K562 (cell line): ENCODE data around the gene B3GNT7. TPM values are rescaled to one million over a fixed set of nuclear protein-coding genes. Genes with fewer than 3 reads are reported as not detected.

ENCODE experiments used
- ATAC-seq: fragments of 200-7000 bp; cut with Tn5 transposase; 3 replicates; pipeline ENCODE4 v1.9.1; 2020; ENCODE audit warnings: moderate library complexity
- BruUV-seq: library from RNA; stranded (reverse); fragments of 400-500 nt; replicated peaks from 2 replicates; lab custom pipeline; 2021; lab: Mats Ljungman, UMichigan
- CTCF ChIA-PET: fragments of 300-600 bp; formaldehyde crosslinking; extraction: SDS; loops from one replicate; lab custom pipeline; 2021; ENCODE audit warnings: low intra/inter-chr PET ratio; lab: Yijun Ruan, JAX
- POLR2A ChIA-PET: fragments of 300-600, 350-650 bp; sonication (Branson Sonifier 250); formaldehyde crosslinking; extraction: SDS; loops from one replicate; lab custom pipeline; 2021; ENCODE audit warnings: antibody characterized with exemption, inconsistent platforms; lab: Yijun Ruan, JAX
- DNase-seq, 4 experiments: peaks; one replicate each; pipeline versions ENCODE4 v3.0.0 to v3.0.0-alpha.2; 2011 to 2018; ENCODE audit warnings: low spot score in 3 of 4, mixed read lengths in 3 of 4; ENCODE audit errors: extremely low read depth in 1 of 4
- FAIRE-seq: peaks from 2 replicates; lab custom pipeline; 2011; peaks lifted over from hg19 to GRCh38; lab: Jason Lieb, UNC
- H2AFZ ChIP-seq: 2 replicates; pipeline ENCODE4 v1.6.0; 2011; ENCODE audit warnings: low read depth, low read length, control low read depth, inconsistent platforms
- H3K27ac ChIP-seq: fragments of 200-600 bp; 3 replicates; pipeline ENCODE4 v1.8.0; 2011; ENCODE audit warnings: low read depth, mild to moderate bottlenecking, control low read depth, inconsistent platforms, low read length, moderate library complexity, mixed read lengths; ENCODE audit errors: extremely low read depth
- H3K27me3 ChIP-seq, 2 experiments: fragments of 300-600 bp in 1 of 2; 2 replicates in 1 of 2; 3 replicates in 1 of 2; pipeline versions ENCODE4 v1.6.0 to v1.8.0; 2011; ENCODE audit warnings: inconsistent platforms in 2 of 2, low read length in 2 of 2, mild to moderate bottlenecking in 1 of 2, mixed read lengths in 1 of 2, moderate library complexity in 1 of 2; ENCODE audit not compliant: control insufficient read depth in 2 of 2, insufficient read depth in 2 of 2
- H3K36me3 ChIP-seq: fragments of 300-600 bp; 3 replicates; pipeline ENCODE4 v1.8.0; 2011; ENCODE audit warnings: mild to moderate bottlenecking, low read length, inconsistent platforms; ENCODE audit not compliant: control insufficient read depth, insufficient read depth
- H3K4me1 ChIP-seq, 2 experiments: fragments of 200-600 bp in 1 of 2; replicated peaks in 1 of 2; 2 replicates in 1 of 2; 3 replicates in 1 of 2; pipeline versions ENCODE4 v1.5.1 to v1.8.0; 2011; ENCODE audit warnings: inconsistent platforms in 2 of 2, low read length in 2 of 2, mild to moderate bottlenecking in 1 of 2, mixed read lengths in 1 of 2, moderate library complexity in 1 of 2; ENCODE audit not compliant: control insufficient read depth in 2 of 2, insufficient read depth in 2 of 2
- H3K4me2 ChIP-seq: 2 replicates; pipeline ENCODE4 v1.6.1; 2011; ENCODE audit warnings: low read length, control low read depth, inconsistent platforms, mixed read lengths; ENCODE audit not compliant: insufficient read depth
- H3K4me3 ChIP-seq: fragments of 200-600 bp; sonication (generic), shearing (Covaris generic); 2 replicates; pipeline ENCODE4 v1.5.1; 2016; ENCODE audit warnings: control low read depth, inconsistent platforms
- H3K79me2 ChIP-seq: fragments of 200-600 bp; 3 replicates; pipeline ENCODE4 v1.8.0; 2011; ENCODE audit warnings: low read length, inconsistent platforms; ENCODE audit not compliant: control insufficient read depth, insufficient read depth
- H3K9ac ChIP-seq, 2 experiments: 2 replicates each; pipeline versions ENCODE4 v1.6.0 to v1.6.1; 2011; ENCODE audit warnings: low read depth in 2 of 2, low read length in 2 of 2, control low read depth in 1 of 2, inconsistent platforms in 1 of 2, mild to moderate bottlenecking in 1 of 2, mixed read lengths in 1 of 2; ENCODE audit not compliant: insufficient read depth in 1 of 2
- H3K9me1 ChIP-seq: one replicate; pipeline ENCODE4 v1.6.0; 2011; ENCODE audit warnings: inconsistent platforms, mild to moderate bottlenecking, low read length, moderate library complexity; ENCODE audit not compliant: control insufficient read depth, insufficient read depth
- H3K9me3 ChIP-seq: replicated peaks from 2 replicates; pipeline ENCODE4 v1.5.1; 2011; ENCODE audit warnings: low read depth, low read length, inconsistent platforms; ENCODE audit not compliant: control insufficient read depth, insufficient read depth
- H4K20me1 ChIP-seq: replicated peaks from 2 replicates; pipeline ENCODE4 v1.6.1; 2011; ENCODE audit warnings: low read length, inconsistent platforms, mixed read lengths; ENCODE audit not compliant: control insufficient read depth, insufficient read depth
- CBFA2T3 ChIP-seq: fragments of 450-650 bp; IDR thresholded peaks from 2 replicates; pipeline ENCODE4 v1.6.1; 2017
- CCAR2 ChIP-seq: fragments of 200-400 bp; formaldehyde crosslinking; IDR thresholded peaks from 2 replicates; pipeline ENCODE4 v1.6.1; 2017; ENCODE audit warnings: mild to moderate bottlenecking, low read depth, low read length
- DEAF1 ChIP-seq: fragments of 450-650 bp; formaldehyde crosslinking; IDR thresholded peaks from 2 replicates; pipeline ENCODE4 v1.4.0; 2020; ENCODE audit warnings: mild to moderate bottlenecking, moderate library complexity
- DPF2 ChIP-seq: fragments of 450-650 bp; IDR thresholded peaks from 2 replicates; pipeline ENCODE4 v1.6.1; 2016
- ETV1 ChIP-seq: fragments of 450-650 bp; conservative IDR thresholded peaks from 2 replicates; pipeline ENCODE4 v1.6.1; 2016; ENCODE audit warnings: missing genetic modification characterization, control low read depth, low read depth, missing compliant biosample characterization
- KDM2B ChIP-seq: fragments of 250-450 bp; sonication (Bioruptor Pico); IDR thresholded peaks from 2 replicates; pipeline ENCODE4 v1.8.0; 2021; ENCODE audit warnings: mild to moderate bottlenecking, moderate library complexity
- MAX ChIP-seq: sonication (generic); formaldehyde crosslinking; IDR thresholded peaks from 2 replicates; pipeline ENCODE4 v1.9.0; 2022; ENCODE audit warnings: mild to moderate bottlenecking, missing genetic modification reagents
- PCBP2 ChIP-seq: fragments of 200-400 bp; formaldehyde crosslinking; IDR thresholded peaks from 2 replicates; pipeline ENCODE4 v1.6.1; 2018; ENCODE audit warnings: low read length, low read depth, mild to moderate bottlenecking, moderate library complexity; ENCODE audit not compliant: poor library complexity, severe bottlenecking
- POLR2AphosphoS5 ChIP-seq: IDR thresholded peaks from 2 replicates; pipeline ENCODE4 v1.6.1; 2011; ENCODE audit warnings: mild to moderate bottlenecking, low read depth, low read length, moderate library complexity; ENCODE audit not compliant: control insufficient read depth, insufficient read depth
- TSC22D4 ChIP-seq: fragments of 450-650 bp; IDR thresholded peaks from 2 replicates; pipeline ENCODE4 v1.6.1; 2016; ENCODE audit warnings: missing genetic modification characterization, missing biosample characterization, control low read depth
- ZBTB26 ChIP-seq: fragments of 450-650 bp; formaldehyde crosslinking; IDR thresholded peaks from 2 replicates; pipeline ENCODE4 v1.4.0; 2022; ENCODE audit warnings: missing genetic modification characterization
- ZEB2 ChIP-seq: fragments of 450-650 bp; IDR thresholded peaks from 2 replicates; pipeline ENCODE4 v1.6.1; 2016
- ZKSCAN8 ChIP-seq: fragments of 200-800 bp; sonication (Bioruptor generic); IDR thresholded peaks from 2 replicates; pipeline ENCODE4 v1.6.1; 2016; ENCODE audit warnings: missing genetic modification characterization, missing compliant biosample characterization
- ZNF398 ChIP-seq: fragments of 250-450 bp; sonication (Bioruptor Pico); IDR thresholded peaks from 2 replicates; pipeline ENCODE4 v1.8.0; 2021; ENCODE audit warnings: moderate library complexity, mild to moderate bottlenecking, inconsistent platforms
- WGBS: fragments of 100-300 bp; shearing (Covaris generic); methylation state at CpG from one replicate; pipeline ENCODE4 v1.1.6; 2016; ENCODE audit warnings: low coverage, mixed read lengths; ENCODE audit not compliant: insufficient coverage; ENCODE audit errors: missing lambda C conversion rate; 5-methylcytosine and 5-hydroxymethylcytosine counted together
- in situ Hi-C: fragments of 300-500 bp; cut with MboI; formaldehyde crosslinking; loops from 4 replicates; pipeline ENCODE4 v1.15.0; 2018; ENCODE audit warnings: inconsistent platforms, mixed read lengths
- intact Hi-C: fragments of 100-400 bp; cut with micrococcal nuclease; formaldehyde crosslinking; loops from 2 replicates; pipeline ENCODE4 v1.14.2; 2022
- polyA plus RNA-seq, 8 experiments: library from polyadenylated mRNA; depleted of rRNA in 4 of 8; stranded (reverse) in 5 of 8; unstranded in 3 of 8; fragments of >200 nt; fragmentation: Nextera tagmentation in 2 of 8; fragmentation: Illumina TruSeq in 1 of 8; extraction: Ambion mirVana in 2 of 8; extraction: Trizol in 1 of 8; gene quantifications; 2 replicates each; pipeline versions ENCODE4 v1.2.1 to v1.2.3, GENCODE V29; 2011 to 2014; ENCODE audit warnings: inconsistent platforms in 1 of 8, missing spikeins in 1 of 8
- total RNA-seq, 7 experiments: library from RNA; depleted of rRNA in 6 of 7; stranded (reverse); fragments of >200 nt in 6 of 7; fragmentation: Illumina TruSeq in 2 of 7; extraction: Trizol in 2 of 7; gene quantifications; 2 replicates each; pipeline versions ENCODE4 v1.2.1 to v1.2.3, GENCODE V29; 2011 to 2021; ENCODE audit warnings: low replicate concordance in 1 of 7
- TF ChIP-seq, protein P1 (sequence below): fragments of 450-650 bp; formaldehyde crosslinking; IDR thresholded peaks from 2 replicates; pipeline ENCODE4 v1.4.0; 2022; ENCODE audit warnings: mild to moderate bottlenecking, moderate library complexity
- TF ChIP-seq, protein P2 (sequence below): fragments of 250-450 bp; sonication (Bioruptor Pico); IDR thresholded peaks from 2 replicates; pipeline ENCODE4 v1.8.0; 2021; ENCODE audit warnings: mild to moderate bottlenecking, moderate library complexity

Gene B3GNT7
- total and polyA plus RNA-seq, 9 of the 15 experiments (the other 6 are each of a cell fraction or from before 2014, with no cell fraction given): 0.20 TPM; not detected in 8

- in situ Hi-C loops (no loop called here), intact Hi-C loops (no loop called here)
- no peaks in the 10 kb centered on the region for H4K20me1 ChIP-seq
- POLR2A ChIA-PET: interaction anchor here (1.0 kb wide), 1 partner anchor 731 kb away, joined by 3 read pairs; no protein-coding TSS in a partner anchor
- no peaks in the 10 kb centered on the region for H3K79me2 ChIP-seq
- no peaks in the 10 kb centered on the region; a peak in 2 of 5 replicates for H3K4me1 ChIP-seq
- H3K9me1 ChIP-seq: no peaks in the 10 kb centered on the region
- CTCF ChIA-PET: no interaction called here
- H2AFZ ChIP-seq: no peak overlapping the region
- no peak overlapping the region for H3K4me3 ChIP-seq
- H3K9me3 ChIP-seq: peaks cover 2% of the 10 kb centered on the region; the same call in 1 of the 2 replicates
- no TSS peak for BruUV-seq
- ATAC-seq (no peak), DNase-seq (no peak), FAIRE-seq (no peak)
- 8% methylated on average over 2 of the region's 3 CpGs for WGBS
- H3K27me3 ChIP-seq: 0 out of 5 replicates have a peak, but pooled peaks cover 0 to 6% of the 10 kb centered on the region in 2 experiments
- H3K4me2 ChIP-seq: no peak overlapping the region
- H3K9ac ChIP-seq: no peak overlapping the region
- no peaks in the 10 kb centered on the region for H3K36me3 ChIP-seq
- no peak overlapping the region for H3K27ac ChIP-seq
- TF ChIP-seq DPF2 (no peak), ZNF398 (CRISPR knock-in tag) (no peak), CCAR2 (no peak), ZKSCAN8 (CRISPR knock-in tag) (no peak), KDM2B (CRISPR knock-in tag) (no peak), ZEB2 (no peak), DEAF1 (CRISPR knock-in tag) (no peak), ZBTB26 (CRISPR knock-in tag) (no peak), ETV1 (no peak), MAX (no peak), PCBP2 (no peak), CBFA2T3 (no peak), POLR2AphosphoS5 (no peak), TSC22D4 (tag) (no peak)
- TF ChIP-seq, protein P1, sequence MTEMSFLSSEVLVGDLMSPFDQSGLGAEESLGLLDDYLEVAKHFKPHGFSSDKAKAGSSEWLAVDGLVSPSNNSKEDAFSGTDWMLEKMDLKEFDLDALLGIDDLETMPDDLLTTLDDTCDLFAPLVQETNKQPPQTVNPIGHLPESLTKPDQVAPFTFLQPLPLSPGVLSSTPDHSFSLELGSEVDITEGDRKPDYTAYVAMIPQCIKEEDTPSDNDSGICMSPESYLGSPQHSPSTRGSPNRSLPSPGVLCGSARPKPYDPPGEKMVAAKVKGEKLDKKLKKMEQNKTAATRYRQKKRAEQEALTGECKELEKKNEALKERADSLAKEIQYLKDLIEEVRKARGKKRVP (CRISPR knock-in tag): no peak
- TF ChIP-seq, protein P2, sequence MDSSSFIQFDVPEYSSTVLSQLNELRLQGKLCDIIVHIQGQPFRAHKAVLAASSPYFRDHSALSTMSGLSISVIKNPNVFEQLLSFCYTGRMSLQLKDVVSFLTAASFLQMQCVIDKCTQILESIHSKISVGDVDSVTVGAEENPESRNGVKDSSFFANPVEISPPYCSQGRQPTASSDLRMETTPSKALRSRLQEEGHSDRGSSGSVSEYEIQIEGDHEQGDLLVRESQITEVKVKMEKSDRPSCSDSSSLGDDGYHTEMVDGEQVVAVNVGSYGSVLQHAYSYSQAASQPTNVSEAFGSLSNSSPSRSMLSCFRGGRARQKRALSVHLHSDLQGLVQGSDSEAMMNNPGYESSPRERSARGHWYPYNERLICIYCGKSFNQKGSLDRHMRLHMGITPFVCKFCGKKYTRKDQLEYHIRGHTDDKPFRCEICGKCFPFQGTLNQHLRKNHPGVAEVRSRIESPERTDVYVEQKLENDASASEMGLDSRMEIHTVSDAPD (CRISPR knock-in tag): no peak
These were observed 15.7 kb downstream of the B3GNT7 start for GRCh38 chr2:231411237-231411636.
